Heart left ventricle (tissue), 13 donors: ENCODE data around the gene CTDP1.

Source experiments
- CTCF ChIP-seq, 12 donors: fragments of 200-600 bp; sonication (generic) in 4 of 12; IDR thresholded peaks; one replicate each; pipeline versions ENCODE4 v1.5.0 to v1.8.0; 2018 to 2022; ENCODE audit warnings: antibody characterized with exemption in 12 of 12, mild to moderate bottlenecking in 5 of 12
- POLR2A ChIP-seq, 2 donors: fragments of 450-650 bp; IDR thresholded peaks; one replicate each; pipeline ENCODE4 v1.6.1; 2017; ENCODE audit warnings: antibody characterized with exemption in 2 of 2, mild to moderate bottlenecking in 2 of 2, moderate library complexity in 2 of 2
- donor health status: ischemic (EF 13 %, LVEDD 7.1; RV severe dilation, severe dysfunction).
- donor health status: DM: no; HTN: yes; CAD: no.
- donor health status: DM: no; HTN: no; CAD: no.
- donor health status: ischemic (EF 25% LVEDD 6.9; RV normal size, moderate dysfunction).
- donor health status: ischemic (EF 25% LVEDD 5.7; RV mildly dilated, moderate dysfunction).
- donor health status: ischemic (EF 35%, LVEDD 5.7; RV mildly dilated, moderate dysfunction).
- donor health status: nonischemic (EF 11% LVEDD 7.7; RV severe dilation, severe dysfunction).
- donor health status: DM: yes; HTN: yes; CAD: no.
- donor health status: PGD.
- donor health status: ischemic (EF 29% LVEDD 5.4; RV normal size, mild dysfunction).
- donor health status: nonischemic (EF 23%, LVEDD 6.1; RV moderate dilation, normal function).

- TF ChIP-seq CTCF (IDR thresholded peaks at IDR 0.05) (no peak), POLR2A (IDR thresholded peaks at IDR 0.05) (no peak)
Observed at GRCh38 chr18:79730804-79731203, 51.2 kb downstream of the CTDP1 start.
